OCI-LY7 (cell line): Measurements from ENCODE around the gene NOD2. TPM values are rescaled to one million over a fixed set of nuclear protein-coding genes. Genes with fewer than 3 reads are reported as not detected.

Source experiments
- BruUV-seq: library from RNA; stranded (reverse); fragments of 400-500 nt; replicated peaks from 2 replicates; lab custom pipeline; 2021; lab: Mats Ljungman, UMichigan
- CTCF ChIA-PET: fragments of 300-600 bp; sonication (Branson Sonifier 250); formaldehyde crosslinking; loops from one replicate; lab custom pipeline; 2022; ENCODE audit warnings: antibody characterized with exemption; ENCODE audit not compliant: unreplicated experiment; lab: Charles Lee
- POLR2A ChIA-PET: fragments of 300-600 bp; sonication (Branson Sonifier 250); formaldehyde crosslinking; loops from one replicate; lab custom pipeline; 2022; ENCODE audit warnings: antibody characterized with exemption; lab: Charles Lee
- DNase-seq: peaks from one replicate; pipeline ENCODE4 v3.0.0-alpha.2; 2015; ENCODE audit warnings: low spot score
- H2AFZ ChIP-seq: fragments of 200-600 bp; sonication (generic), shearing (Covaris generic); 2 replicates; pipeline ENCODE4 v1.6.1; 2014; ENCODE audit warnings: mild to moderate bottlenecking, antibody characterized with exemption, low read length, moderate library complexity
- H3K27ac ChIP-seq: fragments of 200-600 bp; sonication (generic); 2 replicates; pipeline ENCODE4 v1.5.1; 2014; ENCODE audit warnings: mixed run types, low read depth, mild to moderate bottlenecking, moderate library complexity, low read length, inconsistent platforms; ENCODE audit not compliant: poor library complexity, severe bottlenecking
- H3K36me3 ChIP-seq: fragments of 200-600 bp; sonication (generic); 2 replicates; pipeline ENCODE4 v1.6.1; 2014; ENCODE audit warnings: mild to moderate bottlenecking, antibody characterized with exemption, low read length, moderate library complexity, mixed read lengths; ENCODE audit not compliant: insufficient read depth
- H3K4me1 ChIP-seq: fragments of 200-600 bp; sonication (generic); 2 replicates; pipeline ENCODE4 v1.5.1; 2014; ENCODE audit warnings: mild to moderate bottlenecking, low read length; ENCODE audit not compliant: insufficient read depth, poor library complexity, severe bottlenecking
- H3K4me2 ChIP-seq: fragments of 200-600 bp; sonication (generic); 2 replicates; pipeline ENCODE4 v1.6.1; 2014; ENCODE audit warnings: mild to moderate bottlenecking, low read length
- H3K4me3 ChIP-seq: fragments of 200-600 bp; sonication (generic); 2 replicates; pipeline ENCODE4 v1.5.1; 2014; ENCODE audit warnings: mild to moderate bottlenecking, low read depth, low read length; ENCODE audit not compliant: poor library complexity, severe bottlenecking
- H3K79me2 ChIP-seq: fragments of 200-600 bp; sonication (generic); 2 replicates; pipeline ENCODE4 v1.6.1; 2016; ENCODE audit warnings: low read depth, mild to moderate bottlenecking, low read length, moderate library complexity, mixed read lengths; ENCODE audit not compliant: insufficient read depth
- H3K9me2 ChIP-seq: fragments of 200-600 bp; sonication (generic); 2 replicates; pipeline ENCODE4 v1.6.1; 2016; ENCODE audit warnings: mild to moderate bottlenecking, low read length, mixed read lengths; ENCODE audit not compliant: insufficient read depth
- H3K9me3 ChIP-seq: fragments of 200-600 bp; sonication (generic); 2 replicates; pipeline ENCODE4 v1.6.1; 2014; ENCODE audit warnings: mild to moderate bottlenecking, mixed run types, low read length, mixed read lengths
- H4K20me1 ChIP-seq: fragments of 200-600 bp; sonication (generic); 2 replicates; pipeline ENCODE4 v1.6.1; 2014; ENCODE audit warnings: mild to moderate bottlenecking, antibody characterized with exemption, low read length, moderate library complexity, mixed read lengths; ENCODE audit not compliant: insufficient read depth
- EZH2phosphoT487 ChIP-seq: fragments of 200-600 bp; sonication (generic); IDR thresholded peaks from 2 replicates; pipeline ENCODE4 v1.6.1; 2018; ENCODE audit warnings: low read depth, borderline replicate concordance, mild to moderate bottlenecking, mixed run types, antibody characterized with exemption, low read length, moderate library complexity, mixed read lengths
- intact Hi-C: fragments of 100-400 bp; cut with micrococcal nuclease; formaldehyde crosslinking; loops from one replicate; pipeline ENCODE4 v1.10.0; 2022; ENCODE audit not compliant: unreplicated experiment
- total RNA-seq, 2 experiments: library from RNA; depleted of rRNA in 1 of 2; stranded (reverse); fragments of >200 nt in 1 of 2; shearing (Covaris generic) in 1 of 2; gene quantifications; 2 replicates each; pipeline ENCODE4 v1.2.3, GENCODE V29; 2014 to 2022
- TF ChIP-seq, protein P1 (sequence below): fragments of 200-600 bp; sonication (generic); conservative IDR thresholded peaks from 2 replicates; pipeline ENCODE4 v1.5.1; 2014; ENCODE audit warnings: mild to moderate bottlenecking, antibody characterized with exemption, low read length, moderate library complexity, mixed read lengths

NOD2 gene
- total RNA-seq, 2 experiments from 2014 or later, result not detected

DNA sequence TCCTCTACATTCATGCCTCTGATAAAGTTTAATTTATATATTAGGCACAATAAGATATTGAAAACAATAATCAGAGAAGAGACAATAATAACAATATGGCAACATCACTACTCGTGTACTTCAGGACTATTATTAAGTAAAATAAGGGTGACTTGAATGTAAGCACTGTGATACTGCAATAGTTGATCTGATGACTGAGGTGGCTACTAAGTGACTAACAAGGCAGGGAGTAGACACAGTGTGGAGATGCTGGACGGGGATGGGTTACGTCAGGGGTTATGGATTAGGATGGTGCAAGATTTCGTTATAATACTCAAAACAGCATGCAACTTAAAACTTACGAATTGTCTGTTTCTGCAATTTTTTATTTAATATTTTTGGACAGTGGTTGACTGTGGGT is 81.0 kb downstream of the NOD2 start:
- no peak overlapping the region for H3K4me2 ChIP-seq
- no peak overlapping the region for H2AFZ ChIP-seq
- intact Hi-C loops, result no loop called here
- POLR2A ChIA-PET, result interaction anchor here (0.5 to 0.7 kb wide), 2 partner anchors 9 to 86 kb away, joined by 3 to 4 read pairs; no protein-coding TSS in a partner anchor
- H3K9me2 ChIP-seq, result no peaks in the 10 kb centered on the region
- H3K27ac ChIP-seq, result no peak overlapping the region
- H3K4me3 ChIP-seq, result no peak overlapping the region
- H3K36me3 ChIP-seq, result no peaks in the 10 kb centered on the region
- DNase-seq, result no peak
- H4K20me1 ChIP-seq, result no peaks in the 10 kb centered on the region
- CTCF ChIA-PET, result no interaction called here
- H3K9me3 ChIP-seq, result 0 out of 2 replicates have a peak, but pooled peaks cover 7% of the 10 kb centered on the region
- BruUV-seq, result no TSS peak
- H3K4me1 ChIP-seq, result no peaks in the 10 kb centered on the region
- TF ChIP-seq EZH2phosphoT487, result no peak
- TF ChIP-seq, protein P1, sequence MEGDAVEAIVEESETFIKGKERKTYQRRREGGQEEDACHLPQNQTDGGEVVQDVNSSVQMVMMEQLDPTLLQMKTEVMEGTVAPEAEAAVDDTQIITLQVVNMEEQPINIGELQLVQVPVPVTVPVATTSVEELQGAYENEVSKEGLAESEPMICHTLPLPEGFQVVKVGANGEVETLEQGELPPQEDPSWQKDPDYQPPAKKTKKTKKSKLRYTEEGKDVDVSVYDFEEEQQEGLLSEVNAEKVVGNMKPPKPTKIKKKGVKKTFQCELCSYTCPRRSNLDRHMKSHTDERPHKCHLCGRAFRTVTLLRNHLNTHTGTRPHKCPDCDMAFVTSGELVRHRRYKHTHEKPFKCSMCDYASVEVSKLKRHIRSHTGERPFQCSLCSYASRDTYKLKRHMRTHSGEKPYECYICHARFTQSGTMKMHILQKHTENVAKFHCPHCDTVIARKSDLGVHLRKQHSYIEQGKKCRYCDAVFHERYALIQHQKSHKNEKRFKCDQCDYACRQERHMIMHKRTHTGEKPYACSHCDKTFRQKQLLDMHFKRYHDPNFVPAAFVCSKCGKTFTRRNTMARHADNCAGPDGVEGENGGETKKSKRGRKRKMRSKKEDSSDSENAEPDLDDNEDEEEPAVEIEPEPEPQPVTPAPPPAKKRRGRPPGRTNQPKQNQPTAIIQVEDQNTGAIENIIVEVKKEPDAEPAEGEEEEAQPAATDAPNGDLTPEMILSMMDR, result no peak
- H3K79me2 ChIP-seq, result no peaks in the 10 kb centered on the region

GRCh38 chr16:50774960-50775359 is 81.6 kb downstream of the NOD2 start:
- intact Hi-C loops, result no loop called here
- TF ChIP-seq, protein P1, result no peak
- no peak for TF ChIP-seq EZH2phosphoT487
- Histone ChIP-seq H3K27ac (no peak overlapping the region), H3K36me3 (no peaks in the 10 kb centered on the region), H4K20me1 (no peaks in the 10 kb centered on the region), H3K79me2 (no peaks in the 10 kb centered on the region), H2AFZ (no peak overlapping the region), H3K9me3 (0 out of 2 replicates have a peak, but pooled peaks cover 7% of the 10 kb centered on the region), H3K4me3 (no peak overlapping the region), H3K4me2 (no peak overlapping the region), H3K4me1 (no peaks in the 10 kb centered on the region), H3K9me2 (no peaks in the 10 kb centered on the region)
- POLR2A ChIA-PET, result interaction anchor here (0.7 kb wide), 1 partner anchor 9 kb away, joined by 3 read pairs; no protein-coding TSS in a partner anchor
- DNase-seq, result no peak
- BruUV-seq, result no TSS peak
- CTCF ChIA-PET, result no interaction called here

GRCh38 chr16:50776037-50776436 is 82.6 kb downstream of the NOD2 start:
- POLR2A ChIA-PET, result interaction anchor here (1.0 to 1.6 kb wide), 3 partner anchors 11 to 407 kb away, joined by 4 to 6 read pairs (median 4); no protein-coding TSS in a partner anchor
- H3K36me3 ChIP-seq, result no peaks in the 10 kb centered on the region
- intact Hi-C loops, result no loop called here
- no TSS peak for BruUV-seq
- no peak for DNase-seq
- no peaks in the 10 kb centered on the region for H3K9me2 ChIP-seq
- no peaks in the 10 kb centered on the region for H3K4me1 ChIP-seq
- H4K20me1 ChIP-seq, result no peaks in the 10 kb centered on the region
- 0 out of 2 replicates have a peak, but pooled peaks cover 6% of the 10 kb centered on the region for H3K9me3 ChIP-seq
- no peak overlapping the region for H3K27ac ChIP-seq
- H3K4me2 ChIP-seq, result no peak overlapping the region
- H3K4me3 ChIP-seq, result no peak overlapping the region
- no peak for TF ChIP-seq EZH2phosphoT487
- TF ChIP-seq, protein P1, result no peak
- CTCF ChIA-PET, result no interaction called here
- H2AFZ ChIP-seq, result no peak overlapping the region
- no peaks in the 10 kb centered on the region for H3K79me2 ChIP-seq
